Measurements from ENCODE around the gene AMBP. TPM values are rescaled to one million over a fixed set of nuclear protein-coding genes. Genes with fewer than 3 reads are reported as not detected.

AMBP gene
- total RNA-seq, 6 experiments from 2014 or later: not detected

DNA sequence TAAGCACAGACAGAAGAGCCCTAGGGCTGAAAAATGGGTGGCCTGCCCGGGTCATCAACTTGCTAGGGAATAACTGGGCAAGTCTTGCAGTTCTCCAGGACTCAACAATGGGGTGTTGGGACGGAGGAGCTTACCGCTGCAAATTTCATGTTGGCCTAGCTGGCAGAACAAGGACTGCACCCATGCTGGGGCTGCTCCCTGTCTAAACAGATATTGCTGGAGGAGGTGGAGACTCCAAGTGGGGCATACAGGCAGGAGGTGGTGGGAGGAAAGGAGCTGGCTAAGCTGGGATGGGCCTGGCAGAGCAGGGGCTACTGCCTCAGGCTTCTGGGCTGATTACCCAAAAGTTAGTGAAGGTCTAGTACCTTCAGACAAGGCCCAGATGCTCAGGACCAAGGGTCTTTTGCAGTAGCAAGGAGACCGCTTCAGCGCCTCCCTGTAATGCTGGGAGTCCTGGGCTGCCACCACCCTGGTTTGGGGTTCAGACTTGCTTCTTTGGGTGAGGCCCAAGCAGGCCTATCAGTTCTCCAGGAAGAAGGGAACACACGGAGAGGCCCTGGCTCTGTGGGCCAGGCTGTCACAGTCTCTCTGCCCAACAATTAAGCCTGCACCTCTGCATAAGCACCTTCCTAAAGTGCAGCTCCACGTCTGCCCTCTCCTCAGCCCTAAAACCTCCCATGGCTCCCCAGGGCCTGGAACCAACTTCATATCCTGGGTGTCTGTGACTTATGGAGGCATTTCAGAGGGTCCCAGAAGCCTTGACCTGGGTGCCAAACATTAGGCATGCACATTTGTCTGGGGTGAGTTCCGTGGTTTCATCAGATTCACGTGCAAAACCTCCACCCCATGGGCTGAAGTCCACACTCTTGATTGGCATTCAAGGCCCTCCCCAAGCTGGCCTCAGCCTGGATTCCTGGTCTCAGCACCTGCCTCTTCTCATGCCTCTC is 45.2 kb upstream of the AMBP start:
- DNase-seq: no peak
- Mint-ChIP-seq H3K27ac (no peak overlapping the region), H3K27me3 (ENCODE audit: insufficient read depth) (peaks cover 33% of the 10 kb centered on the region), H3K36me3 (ENCODE audit: low read depth) (no peaks in the 10 kb centered on the region), H3K4me1 (ENCODE audit: low read depth) (no peaks in the 10 kb centered on the region), H3K4me3 (no peak overlapping the region), H3K9me3 (peaks cover 9% of the 10 kb centered on the region)
- TF ChIP-seq, protein P1, sequence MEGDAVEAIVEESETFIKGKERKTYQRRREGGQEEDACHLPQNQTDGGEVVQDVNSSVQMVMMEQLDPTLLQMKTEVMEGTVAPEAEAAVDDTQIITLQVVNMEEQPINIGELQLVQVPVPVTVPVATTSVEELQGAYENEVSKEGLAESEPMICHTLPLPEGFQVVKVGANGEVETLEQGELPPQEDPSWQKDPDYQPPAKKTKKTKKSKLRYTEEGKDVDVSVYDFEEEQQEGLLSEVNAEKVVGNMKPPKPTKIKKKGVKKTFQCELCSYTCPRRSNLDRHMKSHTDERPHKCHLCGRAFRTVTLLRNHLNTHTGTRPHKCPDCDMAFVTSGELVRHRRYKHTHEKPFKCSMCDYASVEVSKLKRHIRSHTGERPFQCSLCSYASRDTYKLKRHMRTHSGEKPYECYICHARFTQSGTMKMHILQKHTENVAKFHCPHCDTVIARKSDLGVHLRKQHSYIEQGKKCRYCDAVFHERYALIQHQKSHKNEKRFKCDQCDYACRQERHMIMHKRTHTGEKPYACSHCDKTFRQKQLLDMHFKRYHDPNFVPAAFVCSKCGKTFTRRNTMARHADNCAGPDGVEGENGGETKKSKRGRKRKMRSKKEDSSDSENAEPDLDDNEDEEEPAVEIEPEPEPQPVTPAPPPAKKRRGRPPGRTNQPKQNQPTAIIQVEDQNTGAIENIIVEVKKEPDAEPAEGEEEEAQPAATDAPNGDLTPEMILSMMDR (IDR thresholded peaks at IDR 0.05): no peak

DNA sequence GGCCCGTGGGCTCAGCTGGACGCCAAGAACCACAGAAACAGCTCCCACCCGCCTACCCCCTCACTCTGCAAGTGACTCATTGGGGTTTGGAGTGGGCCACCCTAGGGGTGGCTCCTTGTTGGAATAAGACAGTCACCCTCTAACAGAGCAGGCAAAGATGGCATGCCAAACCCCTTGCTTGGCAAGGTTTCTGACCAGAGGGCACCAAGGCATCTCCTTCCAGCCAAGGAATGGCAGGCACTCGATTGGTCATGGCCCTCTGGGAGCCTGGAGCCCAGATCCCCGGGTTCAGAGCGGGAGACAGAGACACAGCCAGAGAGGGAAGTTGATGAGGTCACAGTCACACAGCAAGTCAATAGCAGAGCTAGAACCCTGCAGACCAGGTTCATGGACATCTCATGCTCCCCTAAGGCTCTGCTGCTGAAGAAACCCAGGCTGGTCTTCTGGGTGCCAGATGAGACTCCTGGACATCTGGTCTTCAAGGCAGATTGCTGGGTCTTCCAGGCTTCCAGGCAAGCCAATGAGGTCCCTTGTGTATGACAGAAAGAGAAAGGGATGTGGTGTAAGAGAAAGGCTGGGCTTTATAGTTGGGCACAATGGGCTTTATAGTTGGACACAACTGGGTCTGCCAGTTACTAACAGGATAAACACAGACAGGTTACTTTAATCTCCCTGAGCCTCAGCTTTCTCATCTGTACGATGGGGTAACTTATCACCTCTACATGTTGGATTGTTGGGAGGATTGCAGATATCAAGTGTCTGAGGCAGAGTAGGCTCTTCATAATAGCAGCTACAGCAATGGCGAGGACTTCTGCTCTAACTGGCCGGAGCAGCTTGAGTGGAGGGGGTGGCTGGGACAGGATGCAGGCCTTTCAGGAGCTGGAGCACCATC is 44.3 kb upstream of the AMBP start:
- Mint-ChIP-seq H3K27me3 (ENCODE audit: insufficient read depth) (peaks cover 31% of the 10 kb centered on the region), H3K36me3 (ENCODE audit: low read depth) (no peaks in the 10 kb centered on the region), H3K4me1 (ENCODE audit: low read depth) (no peaks in the 10 kb centered on the region), H3K4me3 (no peak overlapping the region), H3K9me3 (peaks cover 1% of the 10 kb centered on the region; the same call in 1 of the 2 replicates), H3K27ac (no peak overlapping the region)
- no peak for DNase-seq
- TF ChIP-seq, protein P1 (IDR thresholded peaks at IDR 0.05): no peak

DNA sequence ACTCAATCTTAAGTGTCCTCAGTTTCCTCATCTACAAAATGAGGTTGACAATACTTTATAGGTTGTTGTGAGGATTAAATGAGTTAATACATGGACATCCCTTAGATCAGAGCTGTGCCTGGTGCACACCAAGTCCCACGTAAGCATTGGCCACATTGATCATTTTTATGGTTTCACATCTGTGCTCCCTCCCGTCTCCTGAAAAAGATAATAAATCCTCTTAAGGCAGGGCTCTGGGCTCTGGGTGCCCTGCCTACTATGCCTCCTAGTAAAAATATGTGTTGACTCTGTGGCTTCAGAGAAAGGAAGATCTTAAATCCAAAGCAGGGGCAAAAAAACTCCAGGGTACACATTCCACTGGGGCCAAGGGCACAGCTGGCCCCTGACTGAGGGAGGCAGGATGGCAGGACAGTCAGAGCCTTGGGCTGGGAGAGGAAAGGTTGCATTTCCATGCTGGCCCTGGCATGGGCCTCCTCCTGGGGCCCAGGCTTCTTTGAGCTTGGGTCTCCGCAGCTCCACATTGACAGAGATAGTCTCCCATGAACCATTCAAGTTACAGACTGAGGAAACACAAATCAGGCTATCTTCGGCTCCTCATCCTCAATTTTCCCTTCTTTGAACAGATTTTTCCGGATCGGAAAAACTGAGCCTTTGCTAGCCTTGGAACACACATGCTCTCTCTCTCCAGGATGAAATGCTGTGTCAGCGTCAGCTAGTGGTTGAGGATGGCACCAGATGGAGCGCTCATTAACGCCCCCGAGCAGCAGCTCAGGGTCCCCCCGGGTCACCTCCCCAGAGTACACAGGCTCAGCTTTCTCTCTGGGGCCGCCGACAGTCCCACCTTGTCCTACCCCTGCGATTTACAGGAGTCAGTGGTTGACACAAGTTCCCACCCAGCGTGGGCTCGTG is 43.4 kb upstream of the AMBP start:
- TF ChIP-seq, protein P1 (IDR thresholded peaks at IDR 0.05): no peak
- no peaks in the 10 kb centered on the region for H3K4me1 Mint-ChIP-seq (ENCODE audit: low read depth)
- no peaks in the 10 kb centered on the region for H3K9me3 Mint-ChIP-seq
- H3K27ac Mint-ChIP-seq: no peak overlapping the region
- H3K27me3 Mint-ChIP-seq (ENCODE audit: insufficient read depth): peaks cover 32% of the 10 kb centered on the region
- no peak for DNase-seq
- H3K36me3 Mint-ChIP-seq (ENCODE audit: low read depth): no peaks in the 10 kb centered on the region
- H3K4me3 Mint-ChIP-seq: no peak overlapping the region

DNA sequence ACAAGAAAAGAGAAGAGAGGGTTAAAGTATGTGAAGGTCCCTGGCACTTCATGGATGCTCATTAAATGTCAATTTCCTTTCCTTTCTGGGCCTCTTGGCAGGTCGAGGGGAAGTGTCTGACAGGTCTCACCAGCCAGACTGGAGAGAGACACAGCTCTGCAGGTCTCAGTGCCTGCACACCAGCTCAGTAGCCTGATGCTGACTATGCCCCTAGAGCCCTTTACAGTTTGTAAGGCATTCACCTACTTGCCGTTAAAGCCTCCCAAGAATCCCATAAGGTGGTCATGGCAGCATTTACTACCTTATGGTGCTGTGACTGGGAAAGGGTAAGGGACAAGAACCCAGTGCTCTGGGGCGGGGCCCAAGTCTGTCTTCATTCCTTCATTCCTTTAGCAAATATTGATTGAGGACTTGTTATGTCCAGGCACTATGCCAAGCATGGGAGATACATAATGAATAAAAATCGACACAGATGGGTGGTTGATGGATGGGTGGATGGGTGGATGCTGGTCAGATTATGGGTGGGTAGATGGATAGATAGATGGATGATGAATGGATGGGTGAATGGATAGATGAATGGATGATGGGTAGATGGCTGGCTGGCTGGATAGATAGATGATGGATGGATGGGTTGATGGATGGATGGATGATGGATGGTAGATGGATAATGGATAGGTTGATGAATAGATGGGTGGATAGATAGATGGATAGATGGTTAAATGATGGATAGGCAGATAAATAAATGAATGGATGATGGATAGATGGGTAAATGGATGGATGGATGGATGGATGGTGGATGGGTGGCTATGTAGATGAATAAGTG is 42.3 kb upstream of the AMBP start:
- no peak for DNase-seq
- no peaks in the 10 kb centered on the region for H3K36me3 Mint-ChIP-seq (ENCODE audit: low read depth)
- no peaks in the 10 kb centered on the region for H3K9me3 Mint-ChIP-seq
- peaks cover 32% of the 10 kb centered on the region for H3K27me3 Mint-ChIP-seq (ENCODE audit: insufficient read depth)
- no peaks in the 10 kb centered on the region for H3K4me1 Mint-ChIP-seq (ENCODE audit: low read depth)
- TF ChIP-seq, protein P1 (IDR thresholded peaks at IDR 0.05): no peak
- H3K4me3 Mint-ChIP-seq: no peak overlapping the region
- no peak overlapping the region for H3K27ac Mint-ChIP-seq

All from HFFc6 (cell line).